ENCODE measurements around the gene TP53I13.

TP53I13 gene

GRCh38 chr17:29613856-29614255 lies 45.4 kb downstream of the TP53I13 start:
- DNase-seq (ENCODE audit: low read depth in 1 of 2, low spot score in 1 of 2), result no peak

GRCh38 chr17:29614349-29615047 lies 46.0 kb downstream of the TP53I13 start:
- DNase-seq (ENCODE audit: low read depth in 1 of 2, low spot score in 1 of 2), result no peak

- no peak for DNase-seq (ENCODE audit: low read depth in 1 of 2, low spot score in 1 of 2)
These were observed 46.5 kb downstream of the TP53I13 start for GRCh38 chr17:29615048-29615385.

- DNase-seq (ENCODE audit: low read depth in 1 of 2, low spot score in 1 of 2), result peak; percentile 73 to 81
These were observed 47.2 kb downstream of the TP53I13 start for GRCh38 chr17:29615492-29616299.

GRCh38 chr17:29616300-29617048 lies 48.0 kb downstream of the TP53I13 start:
- no peak for DNase-seq (ENCODE audit: low read depth in 1 of 2, low spot score in 1 of 2)

GRCh38 chr17:29617125-29617480 lies 48.6 kb downstream of the TP53I13 start:
- DNase-seq (ENCODE audit: low read depth in 1 of 2, low spot score in 1 of 2), result peak; percentile 81 to 87

GRCh38 chr17:29617481-29618271 lies 49.2 kb downstream of the TP53I13 start:
- peak; percentile 78 to 80 for DNase-seq (ENCODE audit: low read depth in 1 of 2, low spot score in 1 of 2)

GRCh38 chr17:29618272-29619065 lies 50.0 kb downstream of the TP53I13 start:
- DNase-seq (ENCODE audit: low read depth in 1 of 2, low spot score in 1 of 2), result no peak

- DNase-seq (ENCODE audit: low read depth in 1 of 2, low spot score in 1 of 2), result no peak
These were observed 50.8 kb downstream of the TP53I13 start for GRCh38 chr17:29619251-29619650.

- no peak for DNase-seq (ENCODE audit: low read depth in 1 of 2, low spot score in 1 of 2)
These were observed 51.8 kb downstream of the TP53I13 start for GRCh38 chr17:29620271-29620670.

GRCh38 chr17:29620779-29621500 lies 52.4 kb downstream of the TP53I13 start:
- DNase-seq (ENCODE audit: low read depth in 1 of 2, low spot score in 1 of 2), result no peak

- DNase-seq (ENCODE audit: low read depth in 1 of 2, low spot score in 1 of 2), result no peak
These were observed 53.3 kb downstream of the TP53I13 start for GRCh38 chr17:29621751-29622194.

Measured in stimulated activated CD4-positive, alpha-beta T cell treated with anti-CD3 and anti-CD28 coated beads, Interleukin-15, amount 100 ng/mL, for 1 hour (primary cell).